Measurements from ENCODE around the gene RAE1.
"Not testable (repeated sequence)": the region's sequence is repeated elsewhere in the genome, so short reads cannot be mapped to it uniquely, and the experiment has no call there.

The RAE1 gene

DNA sequence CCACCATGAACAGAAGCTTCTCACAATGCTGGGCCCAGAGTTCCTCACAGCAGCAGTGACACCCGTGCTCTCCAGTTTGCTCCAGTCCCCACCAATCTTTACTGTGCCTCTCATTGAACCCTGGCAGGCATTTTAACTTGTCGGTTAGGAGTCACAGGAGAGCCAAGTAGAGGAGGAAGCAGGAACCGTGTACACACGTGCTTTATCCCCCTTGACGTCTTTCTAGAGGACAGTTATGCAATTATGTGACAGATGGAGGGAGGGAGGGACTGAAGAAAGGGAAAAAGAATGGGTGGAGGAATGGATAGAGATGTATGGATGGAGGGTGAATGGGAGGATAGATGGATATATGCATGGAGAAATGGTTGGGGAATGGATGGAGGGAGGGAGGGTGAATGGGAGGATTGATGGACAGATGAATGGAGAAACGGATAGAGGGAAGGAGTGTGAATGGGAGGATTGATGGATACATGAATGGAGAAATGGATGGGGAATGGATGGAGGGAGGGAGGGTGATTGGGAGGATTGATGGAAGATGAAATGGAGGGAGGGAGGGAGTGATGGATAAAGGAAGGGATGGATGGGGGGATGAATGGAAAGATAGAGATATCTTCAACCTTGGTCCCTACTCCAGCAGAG is 66.1 kb downstream of the RAE1 start:
- no peak for DNase-seq

- DNase-seq: no peak
Observed at GRCh38 chr20:57417830-57418780, 67.0 kb downstream of the RAE1 start.

DNA sequence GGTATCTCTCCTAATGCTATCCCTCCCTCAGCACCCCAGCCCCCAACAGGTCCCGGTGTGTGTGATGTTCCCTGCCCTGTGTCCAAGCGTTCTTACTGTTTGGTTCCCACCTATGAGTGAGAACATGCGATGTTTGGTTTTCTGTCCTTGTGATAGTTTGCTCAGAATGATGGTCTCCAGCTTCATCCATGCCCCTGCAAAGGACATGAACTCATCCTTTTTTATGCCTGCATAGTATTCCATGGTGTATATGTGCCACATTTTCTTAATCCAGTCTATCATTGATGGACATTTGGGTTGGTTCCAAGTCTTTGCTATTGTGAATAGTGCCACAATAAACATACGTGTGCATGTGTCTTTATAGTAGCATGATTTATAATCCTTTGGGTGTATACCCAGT is 68.4 kb downstream of the RAE1 start:
- DNase-seq: not testable (repeated sequence)

- no peak for DNase-seq
Observed at GRCh38 chr20:57420571-57421252, 69.7 kb downstream of the RAE1 start.

DNA sequence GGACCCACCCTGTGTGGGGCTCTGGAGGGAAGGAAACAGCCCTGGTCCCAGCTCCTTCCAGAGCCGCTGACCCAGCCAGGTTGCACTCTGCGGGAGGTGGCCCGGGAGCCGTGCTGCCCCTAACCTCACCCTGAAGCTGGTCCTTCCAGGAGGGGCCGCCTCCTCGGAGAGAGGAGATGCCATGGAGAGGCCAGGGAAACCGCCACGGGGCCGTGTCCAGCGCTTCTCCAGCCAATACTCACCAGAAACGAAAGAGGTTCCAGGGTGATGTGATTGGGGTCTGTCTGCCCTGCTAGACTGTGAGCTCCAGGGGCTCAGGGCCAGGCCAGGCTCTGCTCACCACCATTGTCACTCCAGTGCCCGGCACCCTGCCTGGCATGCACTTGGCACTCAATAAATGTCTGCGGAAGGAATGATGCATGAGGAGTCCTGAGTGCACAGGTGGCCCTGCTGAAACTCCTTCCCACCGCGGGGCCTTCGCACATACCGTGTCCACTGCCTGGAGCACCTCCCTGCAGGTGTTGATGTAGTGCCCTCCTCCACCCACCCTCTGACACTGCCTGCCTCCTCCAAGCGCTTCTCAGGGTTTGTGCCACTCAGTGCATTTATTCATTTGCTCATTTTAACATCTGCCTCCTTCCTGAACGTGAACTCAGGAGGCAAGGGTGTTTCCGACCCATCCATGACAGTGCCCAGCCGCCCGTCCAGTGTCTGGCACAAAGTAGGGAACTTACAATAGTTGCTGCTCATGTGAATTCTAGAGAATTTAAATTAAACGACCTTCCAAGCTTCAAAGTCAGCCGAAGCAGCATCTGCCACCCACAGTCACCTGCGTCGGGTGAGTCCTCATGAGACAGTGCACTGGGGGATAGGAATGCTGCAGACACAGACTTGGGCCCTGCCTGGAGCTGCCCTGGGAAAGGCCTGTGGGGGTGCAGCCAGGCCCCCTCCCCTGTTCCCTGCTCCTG is 70.5 kb downstream of the RAE1 start:
- no peak for DNase-seq

GRCh38 chr20:57422254-57422653 is 71.2 kb downstream of the RAE1 start:
- no peak for DNase-seq

DNA sequence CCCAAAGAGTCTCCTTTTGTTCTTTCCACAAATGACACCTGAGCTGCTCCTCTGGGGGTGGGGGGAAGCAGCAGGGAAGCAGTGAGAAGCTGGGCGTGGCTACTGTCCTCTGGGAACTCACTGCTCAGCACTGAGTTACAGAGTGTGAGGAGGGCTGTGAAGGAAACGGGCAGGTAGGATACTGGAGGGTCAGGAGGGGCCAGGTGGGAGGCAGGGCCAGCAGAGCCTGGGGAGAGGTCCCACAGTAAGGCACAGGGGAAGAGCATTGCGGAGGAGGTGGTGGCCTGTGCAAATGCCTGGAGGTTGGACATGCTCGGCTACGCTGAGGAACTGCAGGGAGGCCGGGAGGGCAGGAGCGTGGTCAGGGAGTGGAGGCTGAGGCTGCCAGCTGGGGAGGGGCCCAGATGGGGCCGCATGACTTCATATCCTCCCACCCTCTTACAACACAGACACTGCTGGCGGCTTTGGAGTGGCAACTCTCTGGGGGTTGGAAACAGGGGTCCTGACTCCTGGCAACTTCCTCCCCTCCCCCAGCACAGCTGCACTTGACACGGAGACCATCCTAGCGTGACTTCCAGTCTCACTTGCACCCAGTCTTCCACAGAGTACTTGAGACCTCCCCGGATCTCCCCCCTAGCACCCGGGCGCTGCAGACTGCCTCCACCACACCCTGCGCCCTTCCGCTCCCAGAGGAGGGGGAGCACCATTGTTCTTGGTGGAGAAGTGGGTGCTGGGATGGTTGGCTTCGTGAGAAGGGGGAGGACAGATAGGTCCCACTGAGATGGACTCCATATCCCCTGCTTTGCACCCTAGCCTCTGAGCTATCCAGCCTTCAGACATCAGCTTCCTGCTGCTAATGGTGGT is 74.3 kb downstream of the RAE1 start:
- no peak for DNase-seq

GRCh38 chr20:57426271-57426689 is 75.2 kb downstream of the RAE1 start:
- no peak for DNase-seq

DNA sequence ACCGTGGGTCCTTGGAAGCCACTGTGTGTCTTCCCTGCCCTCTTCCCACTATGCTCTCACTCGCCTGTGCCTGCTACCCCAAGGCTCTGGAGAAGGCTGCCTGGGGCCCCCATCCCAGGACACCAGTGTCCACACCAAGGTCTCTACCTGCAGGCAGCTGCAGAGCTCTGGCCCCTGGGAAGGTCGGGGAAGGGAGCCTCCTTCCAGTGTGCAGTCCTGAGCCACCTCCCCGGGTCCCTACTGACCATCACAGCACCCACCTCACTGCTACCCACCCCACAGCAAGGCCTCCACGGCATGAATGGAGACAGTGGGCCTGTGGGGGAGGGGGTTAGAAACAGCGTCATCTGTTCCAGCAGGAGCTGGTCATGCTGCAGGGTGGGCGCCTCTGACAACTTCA is 75.8 kb downstream of the RAE1 start:
- no peak for DNase-seq

GRCh38 chr20:57428324-57429158 is 77.5 kb downstream of the RAE1 start:
- no peak for DNase-seq
